ENCODE results near the gene TM4SF1.
"Not testable (repeated sequence)": the region's sequence is repeated elsewhere in the genome, so short reads cannot be mapped to it uniquely, and the experiment has no call there.

The TM4SF1 gene

DNA sequence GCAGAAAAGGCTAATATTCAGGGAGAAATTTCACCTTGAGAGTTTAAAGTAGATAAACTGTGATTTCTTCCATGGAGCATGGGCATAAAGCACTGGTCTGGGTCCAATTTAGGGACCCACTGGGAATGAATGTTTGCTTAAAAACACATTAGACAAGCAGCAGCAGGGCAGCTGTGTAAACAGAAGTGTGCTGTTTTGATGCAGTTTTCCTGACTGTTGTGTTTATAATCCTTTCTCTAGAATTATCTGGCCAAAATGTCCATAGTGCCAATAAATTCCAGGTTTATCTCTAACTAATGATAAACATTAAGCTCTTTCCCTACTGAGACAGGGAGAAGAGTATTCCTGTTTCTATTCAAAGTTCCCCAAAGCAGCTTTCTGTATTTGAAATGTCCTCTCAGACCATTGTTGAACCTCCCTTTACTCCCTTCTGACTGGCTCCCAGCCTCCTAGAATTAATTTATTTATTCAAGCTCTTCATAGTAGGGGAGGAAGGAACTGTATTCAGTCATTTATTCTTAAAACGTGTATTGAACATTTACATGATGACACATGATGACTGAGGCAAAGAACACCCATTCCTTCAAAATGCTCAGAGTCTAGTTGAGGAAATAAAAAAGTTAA, 37.0 kb downstream of the TM4SF1 start:
- DNase-seq = no peak

- no peak for DNase-seq
These were observed 37.5 kb downstream of the TM4SF1 start for GRCh38 chr3:149339931-149340309.

GRCh38 chr3:149337486-149337885, 40.0 kb downstream of the TM4SF1 start:
- DNase-seq = not testable (repeated sequence)

DNA sequence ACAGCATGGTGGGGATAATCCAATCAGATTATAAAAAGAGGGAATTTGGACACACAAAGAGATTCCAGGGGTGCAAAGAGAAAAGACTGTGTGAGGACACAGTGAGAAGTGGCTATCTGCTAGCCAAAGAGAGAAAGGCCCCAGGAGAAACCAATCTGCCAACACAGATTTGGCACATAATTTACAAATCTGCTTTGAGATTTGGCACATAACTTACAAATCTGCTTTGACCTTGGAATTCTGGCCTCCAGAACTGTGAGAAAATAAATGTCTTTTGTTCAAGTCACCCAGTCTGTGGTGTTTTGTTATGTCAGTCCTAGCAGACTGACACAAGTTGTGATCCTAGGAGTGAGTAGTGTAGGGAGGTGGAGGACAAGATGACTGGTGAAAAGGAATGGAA, 40.5 kb downstream of the TM4SF1 start:
- no peak for DNase-seq

DNA sequence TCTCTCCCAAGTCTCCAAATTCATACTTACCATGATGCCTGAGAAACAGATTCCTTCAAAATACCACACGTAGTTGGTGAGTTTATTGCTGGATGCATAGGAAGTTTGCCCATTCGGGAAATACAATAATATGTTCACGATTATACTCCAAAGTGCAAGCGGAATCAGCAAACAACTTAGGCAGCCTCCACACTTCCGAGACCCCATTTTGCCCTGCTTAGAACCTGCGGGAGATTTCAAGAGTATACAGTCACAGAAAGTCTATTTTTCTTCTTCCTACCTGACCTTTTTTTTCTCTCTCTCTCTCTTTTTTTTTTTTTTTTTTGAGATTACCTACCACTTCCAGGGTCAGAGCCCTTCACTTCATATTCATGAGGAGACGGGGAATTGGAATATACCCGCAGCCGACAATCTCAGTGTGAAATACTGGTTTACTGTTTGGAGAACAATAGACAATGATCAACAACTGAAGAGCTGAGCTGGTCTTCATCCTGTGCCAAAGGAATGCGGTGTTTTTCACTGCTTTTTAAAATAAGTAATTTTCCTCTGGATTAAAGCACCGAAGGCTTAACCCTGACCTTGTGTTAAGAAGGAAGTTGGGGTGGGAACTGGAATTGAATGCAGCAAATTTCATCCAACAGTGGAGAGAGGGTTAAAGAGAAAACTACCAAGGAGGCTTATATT, 44.1 kb downstream of the TM4SF1 start, which contains the start of gene TM4SF18:
TSS of gene TM4SF18 (minus strand) at position 461 of the 684 bp plus-strand sequence. CDS start at position 207, 254 bp downstream.
- DNase-seq = no peak

- DNase-seq = no peak
These were observed 44.7 kb downstream of the TM4SF1 start for GRCh38 chr3:149332771-149333170.

DNA sequence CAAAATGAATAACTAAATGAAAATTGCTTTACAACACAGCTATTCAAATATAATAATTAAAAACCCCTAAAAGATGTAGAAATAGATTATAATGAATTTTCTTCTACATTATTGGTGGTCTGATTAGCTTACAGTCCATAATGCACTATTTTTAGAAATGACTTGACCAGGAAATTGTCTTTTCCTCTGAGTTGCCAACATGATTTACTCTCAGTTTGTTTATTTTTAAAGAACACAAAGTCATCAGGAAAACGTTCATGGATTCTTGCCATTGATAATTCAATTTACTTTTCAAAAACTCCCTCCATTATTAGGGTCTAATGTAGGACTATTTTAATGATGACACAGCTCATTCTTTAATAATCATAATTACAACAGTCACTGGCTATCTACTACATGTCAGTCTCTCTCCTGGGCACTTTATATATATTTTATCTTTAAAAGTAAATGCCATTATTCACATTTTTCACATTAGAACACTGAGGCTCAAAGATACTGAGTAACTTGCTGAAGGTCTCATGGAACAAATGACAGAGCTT, 45.2 kb downstream of the TM4SF1 start:
- no peak for DNase-seq

GRCh38 chr3:149331396-149331795, 46.1 kb downstream of the TM4SF1 start:
- DNase-seq = no peak

GRCh38 chr3:149330609-149331331, 46.7 kb downstream of the TM4SF1 start:
- no peak for DNase-seq

- DNase-seq = no peak
These were observed 50.3 kb downstream of the TM4SF1 start for GRCh38 chr3:149327156-149327555.

GRCh38 chr3:149325581-149325980, 51.9 kb downstream of the TM4SF1 start:
- no peak for DNase-seq

DNA sequence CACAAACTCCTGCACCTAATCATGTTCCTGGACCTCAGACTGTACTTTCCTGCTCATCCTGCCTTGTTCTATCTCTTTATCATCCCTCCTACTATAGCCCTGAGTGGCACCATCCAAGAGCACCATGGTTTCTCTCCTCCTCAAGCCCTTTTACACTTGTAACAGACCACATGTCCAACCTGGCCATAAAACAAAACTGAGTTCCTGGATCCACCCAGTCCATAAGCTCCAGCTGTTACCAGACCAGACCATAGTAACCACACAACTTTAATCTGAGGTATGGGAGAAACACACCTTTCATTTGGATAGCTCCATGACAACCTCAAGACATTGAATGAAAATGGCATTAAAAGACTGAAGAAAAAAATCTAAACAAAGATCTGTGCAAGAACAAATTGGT, 53.1 kb downstream of the TM4SF1 start:
- DNase-seq = no peak

GRCh38 chr3:149321640-149322039, 55.8 kb downstream of the TM4SF1 start:
- DNase-seq = no peak

DNA sequence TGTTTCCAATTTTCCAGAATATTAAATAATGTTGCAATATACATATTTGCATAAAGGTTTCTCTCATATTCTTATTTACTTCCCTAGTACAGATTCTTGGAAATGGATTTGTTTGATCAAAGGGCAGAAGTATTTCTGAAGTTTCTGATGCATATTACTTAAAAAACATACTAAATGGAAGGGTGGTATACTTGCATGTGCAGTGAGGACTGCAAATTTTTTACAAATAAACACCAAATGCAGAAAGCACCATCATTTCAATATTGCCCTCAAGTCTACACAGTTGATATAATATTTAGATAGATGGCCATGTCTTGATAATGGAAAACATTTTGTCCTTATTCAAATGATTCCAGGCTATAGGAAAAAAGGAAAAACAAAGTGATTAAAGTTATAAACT, 56.3 kb downstream of the TM4SF1 start:
- DNase-seq = no peak

DNA sequence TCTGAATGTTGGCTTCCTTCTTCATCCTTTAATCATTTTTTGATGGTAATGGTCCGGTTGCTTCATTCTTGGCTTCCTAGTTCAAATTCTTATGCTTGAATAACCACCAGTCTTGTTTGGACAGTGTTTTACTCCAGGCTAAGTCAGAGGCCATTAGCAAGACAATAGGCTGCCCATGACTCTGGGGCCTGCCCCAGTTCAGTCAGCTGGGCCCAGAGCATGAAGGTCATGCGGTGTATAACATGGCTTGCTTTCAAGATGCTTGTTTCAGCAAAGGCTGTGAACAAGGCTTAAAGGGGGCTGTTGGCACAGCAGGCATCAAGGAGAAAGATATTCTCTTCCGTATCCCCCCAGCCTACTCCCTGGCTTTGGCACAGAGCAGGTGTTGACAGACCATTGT, 57.7 kb downstream of the TM4SF1 start:
- DNase-seq = no peak
